K562 (cell line): ENCODE data around the gene B3GALT6. TPM values are rescaled to one million over a fixed set of nuclear protein-coding genes. Genes with fewer than 3 reads are reported as not detected.

ENCODE experiments used
- ATF7 ChIP-seq: fragments of 450-650 bp; IDR thresholded peaks from 2 replicates; pipeline ENCODE4 v1.7.1; 2014; ENCODE audit warnings: mild to moderate bottlenecking, moderate library complexity
- E2F4 ChIP-seq: sonication (generic); formaldehyde crosslinking; IDR thresholded peaks from 2 replicates; pipeline ENCODE4 v1.8.0; 2022; ENCODE audit warnings: mild to moderate bottlenecking, low read depth, missing genetic modification reagents
- EGR1 ChIP-seq: fragments of 450-650 bp; conservative IDR thresholded peaks from 2 replicates; pipeline ENCODE4 v1.6.1; 2017; ENCODE audit warnings: mild to moderate bottlenecking
- ELF4 ChIP-seq: fragments of 450-650 bp; formaldehyde crosslinking; IDR thresholded peaks from 2 replicates; pipeline ENCODE4 v1.4.0; 2022; ENCODE audit warnings: missing genetic modification characterization
- ERF ChIP-seq: fragments of 450-650 bp; formaldehyde crosslinking; IDR thresholded peaks from 2 replicates; pipeline ENCODE4 v1.4.0; 2020; ENCODE audit warnings: mild to moderate bottlenecking, mixed read lengths
- HCFC1 ChIP-seq: IDR thresholded peaks from 2 replicates; pipeline ENCODE4 v1.6.1; 2012; ENCODE audit warnings: low read depth, low read length, improper control_type of control experiment
- HMGN3 ChIP-seq: IDR thresholded peaks from 2 replicates; pipeline ENCODE4 v1.6.1; 2011; ENCODE audit warnings: borderline replicate concordance, low read depth, mild to moderate bottlenecking, mixed read lengths, low read length; ENCODE audit not compliant: insufficient read length; ENCODE audit errors: extremely low read depth
- HNRNPH1 ChIP-seq: fragments of 200-400 bp; formaldehyde crosslinking; optimal IDR thresholded peaks from 2 replicates; pipeline ENCODE3; 2017; ENCODE audit warnings: low read depth, mild to moderate bottlenecking, low read length, moderate library complexity
- MNT ChIP-seq, 2 experiments: fragments of 450-650 bp; conservative IDR thresholded peaks; 2 replicates each; pipeline ENCODE4 v1.6.1; 2017; ENCODE audit warnings: mild to moderate bottlenecking in 2 of 2, moderate library complexity in 2 of 2
- PTRF ChIP-seq: fragments of 450-650 bp; IDR thresholded peaks from 2 replicates; pipeline ENCODE4 v1.6.1; 2016; ENCODE audit warnings: mild to moderate bottlenecking, missing genetic modification characterization, missing compliant biosample characterization
- RUNX1 ChIP-seq: sonication (generic); IDR thresholded peaks from 2 replicates; pipeline ENCODE4 v1.6.1; 2016; ENCODE audit warnings: antibody characterized with exemption, low read depth
- SNRNP70 ChIP-seq: fragments of 200-400 bp; formaldehyde crosslinking; optimal IDR thresholded peaks from 2 replicates; pipeline ENCODE3; 2017; ENCODE audit warnings: low read depth, low read length
- TAL1 ChIP-seq: fragments of 450-650 bp; IDR thresholded peaks from 2 replicates; pipeline ENCODE4 v1.6.1; 2016; ENCODE audit warnings: mild to moderate bottlenecking
- ZNF518B ChIP-seq: fragments of 250-450 bp; sonication (Bioruptor Pico); IDR thresholded peaks from 2 replicates; pipeline ENCODE4 v1.5.0; 2021; ENCODE audit warnings: mild to moderate bottlenecking, moderate library complexity
- ZNF592 ChIP-seq: fragments of 450-650 bp; IDR thresholded peaks from 2 replicates; pipeline ENCODE4 v1.6.1; 2017; ENCODE audit warnings: antibody characterized with exemption, mild to moderate bottlenecking
- polyA plus RNA-seq, 8 experiments: library from polyadenylated mRNA; depleted of rRNA in 4 of 8; stranded (reverse) in 5 of 8; unstranded in 3 of 8; fragments of >200 nt; fragmentation: Nextera tagmentation in 2 of 8; fragmentation: Illumina TruSeq in 1 of 8; extraction: Ambion mirVana in 2 of 8; extraction: Trizol in 1 of 8; gene quantifications; 2 replicates each; pipeline versions ENCODE4 v1.2.1 to v1.2.3, GENCODE V29; 2011 to 2014; ENCODE audit warnings: inconsistent platforms in 1 of 8, missing spikeins in 1 of 8
- total RNA-seq, 7 experiments: library from RNA; depleted of rRNA in 6 of 7; stranded (reverse); fragments of >200 nt in 6 of 7; fragmentation: Illumina TruSeq in 2 of 7; extraction: Trizol in 2 of 7; gene quantifications; 2 replicates each; pipeline versions ENCODE4 v1.2.1 to v1.2.3, GENCODE V29; 2011 to 2021; ENCODE audit warnings: low replicate concordance in 1 of 7
- TF ChIP-seq, protein P1 (sequence below): sonication (generic); formaldehyde crosslinking; IDR thresholded peaks from 2 replicates; pipeline ENCODE4 v1.8.1; 2022; ENCODE audit warnings: missing genetic modification reagents

The B3GALT6 gene
- total and polyA plus RNA-seq, 9 of the 15 experiments (the other 6 are each of a cell fraction or from before 2014, with no cell fraction given), result 0.68 to 29.8 (median 9.9) TPM

DNA sequence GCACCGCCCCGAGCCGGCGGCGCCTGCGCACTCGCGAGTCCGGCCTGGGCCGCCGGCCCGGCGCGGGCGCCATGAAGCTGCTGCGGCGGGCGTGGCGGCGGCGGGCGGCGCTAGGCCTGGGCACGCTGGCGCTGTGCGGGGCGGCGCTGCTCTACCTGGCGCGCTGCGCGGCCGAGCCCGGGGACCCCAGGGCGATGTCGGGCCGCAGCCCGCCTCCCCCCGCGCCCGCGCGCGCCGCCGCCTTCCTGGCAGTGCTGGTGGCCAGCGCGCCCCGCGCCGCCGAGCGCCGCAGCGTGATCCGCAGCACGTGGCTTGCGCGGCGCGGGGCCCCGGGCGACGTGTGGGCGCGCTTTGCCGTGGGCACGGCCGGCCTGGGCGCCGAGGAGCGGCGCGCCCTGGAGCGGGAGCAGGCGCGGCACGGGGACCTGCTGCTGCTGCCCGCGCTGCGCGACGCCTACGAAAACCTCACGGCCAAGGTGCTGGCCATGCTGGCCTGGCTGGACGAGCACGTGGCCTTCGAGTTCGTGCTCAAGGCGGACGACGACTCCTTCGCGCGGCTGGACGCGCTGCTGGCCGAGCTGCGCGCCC is at the start of gene B3GALT6 (continued):
- TF ChIP-seq, protein P1, sequence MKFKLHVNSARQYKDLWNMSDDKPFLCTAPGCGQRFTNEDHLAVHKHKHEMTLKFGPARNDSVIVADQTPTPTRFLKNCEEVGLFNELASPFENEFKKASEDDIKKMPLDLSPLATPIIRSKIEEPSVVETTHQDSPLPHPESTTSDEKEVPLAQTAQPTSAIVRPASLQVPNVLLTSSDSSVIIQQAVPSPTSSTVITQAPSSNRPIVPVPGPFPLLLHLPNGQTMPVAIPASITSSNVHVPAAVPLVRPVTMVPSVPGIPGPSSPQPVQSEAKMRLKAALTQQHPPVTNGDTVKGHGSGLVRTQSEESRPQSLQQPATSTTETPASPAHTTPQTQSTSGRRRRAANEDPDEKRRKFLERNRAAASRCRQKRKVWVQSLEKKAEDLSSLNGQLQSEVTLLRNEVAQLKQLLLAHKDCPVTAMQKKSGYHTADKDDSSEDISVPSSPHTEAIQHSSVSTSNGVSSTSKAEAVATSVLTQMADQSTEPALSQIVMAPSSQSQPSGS (CRISPR knock-in tag), result 0 out of 2 replicates have a peak, but pooled peaks have one; percentile 38
- TF ChIP-seq MNT (conservative IDR thresholded peaks at IDR 0.05) (no peak), HMGN3 (peak; percentile 24), HCFC1 (no peak), ZNF592 (peak; percentile 98), ATF7 (no peak), RUNX1 (0 out of 2 replicates have a peak, but pooled peaks have one; percentile 3), TAL1 (no peak), SNRNP70 (no peak), EGR1 (no peak), HNRNPH1 (no peak), PTRF (tag) (no peak), ELF4 (CRISPR knock-in tag) (no peak), ZNF518B (CRISPR knock-in tag) (no peak), E2F4 (peak; percentile 70; the same call in 1 of the 2 replicates), ERF (CRISPR knock-in tag) (peak; percentile 96)
